Transverse colon (tissue), 4 donors: ENCODE measurements around the gene WWOX. TPM values are rescaled to one million over a fixed set of nuclear protein-coding genes. Genes with fewer than 3 reads are reported as not detected.

Source experiments
- DNase-seq: peaks from one replicate; pipeline ENCODE4 v3.0.0-alpha.2; 2019
- H3K27ac ChIP-seq, 4 donors: fragments of 200-600 bp; sonication (generic); 2 replicates each; pipeline ENCODE4 v1.5.1; 2016 to 2018; ENCODE audit warnings: inconsistent platforms in 4 of 4
- H3K27me3 ChIP-seq: fragments of 200-600 bp; sonication (generic); 2 replicates; pipeline ENCODE4 v1.5.1; 2017; ENCODE audit warnings: inconsistent platforms
- H3K36me3 ChIP-seq, 4 donors: fragments of 200-600 bp; sonication (generic); 2 replicates each; pipeline ENCODE4 v1.5.1; 2017 to 2019; ENCODE audit warnings: inconsistent platforms in 4 of 4
- H3K4me1 ChIP-seq, 4 donors: fragments of 200-600 bp; sonication (generic); 2 replicates each; pipeline ENCODE4 v1.5.1; 2017 to 2020; ENCODE audit warnings: inconsistent platforms in 4 of 4
- H3K4me3 ChIP-seq, 4 donors: fragments of 200-600 bp; sonication (generic); 1 replicate in 1 of 4; 2 replicates in 3 of 4; pipeline versions ENCODE4 v1.5.1 to v1.6.1; 2017 to 2019; ENCODE audit warnings: inconsistent platforms in 4 of 4
- H3K9me3 ChIP-seq, 2 donors: fragments of 200-600 bp; sonication (generic); 2 replicates each; pipeline ENCODE4 v1.5.1; 2017 to 2019; ENCODE audit warnings: inconsistent platforms in 2 of 2
- CTCF ChIP-seq, 5 experiments: fragments of 200-600 bp in 3 of 5; fragments of 450-650 bp in 2 of 5; sonication (generic) in 3 of 5; IDR thresholded peaks; 1 replicate in 2 of 5; 2 replicates in 3 of 5; pipeline ENCODE4 v1.5.1; 2016 to 2017; ENCODE audit warnings: antibody characterized with exemption in 5 of 5, inconsistent platforms in 3 of 5, mild to moderate bottlenecking in 2 of 5, moderate library complexity in 1 of 5
- EP300 ChIP-seq: sonication (generic); formaldehyde crosslinking; IDR thresholded peaks from one replicate; pipeline ENCODE4 v1.6.1; 2017; ENCODE audit warnings: antibody characterized with exemption, low read depth
- POLR2A ChIP-seq: fragments of 450-650 bp; IDR thresholded peaks from one replicate; pipeline ENCODE4 v1.6.1; 2016; ENCODE audit warnings: antibody characterized with exemption, mild to moderate bottlenecking, moderate library complexity
- POLR2AphosphoS5 ChIP-seq, 3 donors: sonication (generic); formaldehyde crosslinking; IDR thresholded peaks; one replicate each; pipeline ENCODE4 v1.6.1; 2016; ENCODE audit warnings: antibody characterized with exemption in 3 of 3
- WGBS, 2 donors: methylation state at CpG; one replicate each; pipeline ENCODE4 v1.1.5; 2018; ENCODE audit warnings: low coverage in 1 of 2; 5-methylcytosine and 5-hydroxymethylcytosine counted together
- in situ Hi-C, 4 donors: fragments of 200-750 bp; cut with MboI; loops; one replicate each; pipeline versions ENCODE4 v1.15.0 to v1.15.1; 2017; ENCODE audit warnings: low sequenced_read_pairs in 3 of 4, low pct_ligation_motif_present in 1 of 4, low pct_unique_long_range_greater_than_20kb in 1 of 4
- intact Hi-C: fragments of 100-400 bp; cut with DNase I; formaldehyde crosslinking; loops from one replicate; pipeline ENCODE4 v1.15.1; 2023; ENCODE audit warnings: low total_unique reads
- total RNA-seq, 4 donors: library from RNA; depleted of rRNA; stranded (reverse); fragments of >200 nt; gene quantifications; one replicate each; pipeline ENCODE4 v1.1.0, GENCODE V29; 2016

WWOX gene
- total RNA-seq, 4 donors from 2014 or later, result 11.2 to 53.8 (median 24.8) TPM

- intact Hi-C loops, result loop anchor here (10.0 kb wide), 1 partner anchor 111 kb away; no protein-coding TSS in a partner anchor
- Histone ChIP-seq H3K4me3 (no peak overlapping the region), H3K9me3 (no peaks in the 10 kb centered on the region), H3K4me1 (peaks cover 0 to 10% (median 7%) of the 10 kb centered on the region in 4 donors), H3K27me3 (no peaks in the 10 kb centered on the region), H3K27ac (no peak overlapping the region), H3K36me3 (no peaks in the 10 kb centered on the region)
- no peak for TF ChIP-seq CTCF (IDR thresholded peaks at IDR 0.05)
- no peak for TF ChIP-seq POLR2A
- TF ChIP-seq POLR2AphosphoS5 (IDR thresholded peaks at IDR 0.05), result no peak
- DNase-seq, result no peak
- WGBS, 2 donors, result 64 to 70% methylated on average over 2 to 4 of the region's 4 CpGs
- in situ Hi-C loops, result loop anchor here in 3 of 4 donors (5.0 to 10.0 kb wide), 2 partner anchors 109 to 111 kb away; no protein-coding TSS in a partner anchor
These were observed 136.4 kb downstream of the WWOX start for GRCh38 chr16:78235876-78236275.

- DNase-seq, result no peak
- intact Hi-C loops, result loop anchor here (10.0 kb wide), 1 partner anchor 113 kb away; no protein-coding TSS in a partner anchor
- 77 to 80% methylated on average over 2 of the region's 2 CpGs for WGBS, 2 donors
- Histone ChIP-seq H3K4me1 (peaks cover 0 to 6% (median 0%) of the 10 kb centered on the region in 4 donors), H3K9me3 (no peaks in the 10 kb centered on the region), H3K27me3 (no peaks in the 10 kb centered on the region), H3K4me3 (no peak overlapping the region), H3K36me3 (no peaks in the 10 kb centered on the region), H3K27ac (peak overlapping the region in 3 of 4 donors; percentile 0 to 10 (median 5))
- in situ Hi-C loops, result loop anchor here in 3 of 4 donors (5.0 to 10.0 kb wide), 2 partner anchors 111 to 113 kb away; no protein-coding TSS in a partner anchor
- TF ChIP-seq POLR2A (no peak), CTCF (IDR thresholded peaks at IDR 0.05) (no peak), POLR2AphosphoS5 (IDR thresholded peaks at IDR 0.05) (no peak), EP300 (no peak)
These were observed 138.4 kb downstream of the WWOX start for GRCh38 chr16:78237841-78238240.

- WGBS, 2 donors, result 75 to 80% methylated on average over 7 to 13 of the region's 13 CpGs
These were observed 141.2 kb downstream of the WWOX start for GRCh38 chr16:78240459-78241222.

GRCh38 chr16:78242239-78242630, 142.8 kb downstream of the WWOX start:
- Histone ChIP-seq H3K27ac (no peak overlapping the region), H3K4me1 (peaks cover 0 to 6% (median 0%) of the 10 kb centered on the region in 4 donors), H3K4me3 (no peak overlapping the region), H3K36me3 (no peaks in the 10 kb centered on the region), H3K9me3 (no peaks in the 10 kb centered on the region), H3K27me3 (no peaks in the 10 kb centered on the region)
- intact Hi-C loops, result no loop called here
- TF ChIP-seq POLR2A (no peak), EP300 (no peak), CTCF (IDR thresholded peaks at IDR 0.05) (no peak), POLR2AphosphoS5 (IDR thresholded peaks at IDR 0.05) (no peak)
- WGBS, 2 donors, result 38% methylated on average over 5 of the region's 5 CpGs
- no peak for DNase-seq
- in situ Hi-C loops, result no loop called here

More at GRCh38 chr16:78240459-78241222, 141.2 kb downstream of the WWOX start:
- intact Hi-C loops, result no loop called here
- Histone ChIP-seq H3K27me3 (no peaks in the 10 kb centered on the region), H3K36me3 (no peaks in the 10 kb centered on the region), H3K27ac (no peak overlapping the region), H3K4me3 (no peak overlapping the region), H3K4me1 (peaks cover 0 to 6% (median 0%) of the 10 kb centered on the region in 4 donors), H3K9me3 (no peaks in the 10 kb centered on the region)
- in situ Hi-C loops, result no loop called here
- TF ChIP-seq POLR2AphosphoS5 (IDR thresholded peaks at IDR 0.05), result no peak
- no peak for DNase-seq
